ENCODE measurements around the gene GPR22.

GPR22 gene

DNA sequence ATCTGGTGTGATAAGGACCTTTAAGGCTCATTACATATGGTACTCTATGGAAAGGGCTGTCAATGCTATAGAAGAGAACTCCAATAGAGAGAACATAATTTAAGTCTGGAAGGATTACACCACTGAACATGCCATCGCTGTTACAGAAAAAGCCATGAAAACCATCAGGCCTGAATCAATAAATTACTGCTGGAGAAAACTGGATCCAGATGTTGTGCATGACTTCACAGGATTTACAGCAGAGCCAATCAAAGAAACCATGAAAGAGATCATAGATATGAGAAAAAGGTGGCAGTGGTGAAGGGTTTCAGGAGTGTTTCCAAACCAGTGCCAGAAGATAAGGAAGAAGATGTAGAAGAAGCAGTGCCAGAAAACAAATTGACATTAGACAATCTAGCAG is 18.9 kb upstream of the GPR22 start:
- Histone ChIP-seq H3K4me3 (no peak overlapping the region), H3K27me3 (no peaks in the 10 kb centered on the region), H3K9me3 (no peaks in the 10 kb centered on the region), H3K36me3 (peaks cover 0 to 10% (median 0%) of the 10 kb centered on the region in 3 donors), H3K4me1 (no peaks in the 10 kb centered on the region), H3K27ac (no peak overlapping the region)
- intact Hi-C loops (cut with DNase I; ENCODE audit: low total_unique reads): no loop called here
- TF ChIP-seq, protein P1, sequence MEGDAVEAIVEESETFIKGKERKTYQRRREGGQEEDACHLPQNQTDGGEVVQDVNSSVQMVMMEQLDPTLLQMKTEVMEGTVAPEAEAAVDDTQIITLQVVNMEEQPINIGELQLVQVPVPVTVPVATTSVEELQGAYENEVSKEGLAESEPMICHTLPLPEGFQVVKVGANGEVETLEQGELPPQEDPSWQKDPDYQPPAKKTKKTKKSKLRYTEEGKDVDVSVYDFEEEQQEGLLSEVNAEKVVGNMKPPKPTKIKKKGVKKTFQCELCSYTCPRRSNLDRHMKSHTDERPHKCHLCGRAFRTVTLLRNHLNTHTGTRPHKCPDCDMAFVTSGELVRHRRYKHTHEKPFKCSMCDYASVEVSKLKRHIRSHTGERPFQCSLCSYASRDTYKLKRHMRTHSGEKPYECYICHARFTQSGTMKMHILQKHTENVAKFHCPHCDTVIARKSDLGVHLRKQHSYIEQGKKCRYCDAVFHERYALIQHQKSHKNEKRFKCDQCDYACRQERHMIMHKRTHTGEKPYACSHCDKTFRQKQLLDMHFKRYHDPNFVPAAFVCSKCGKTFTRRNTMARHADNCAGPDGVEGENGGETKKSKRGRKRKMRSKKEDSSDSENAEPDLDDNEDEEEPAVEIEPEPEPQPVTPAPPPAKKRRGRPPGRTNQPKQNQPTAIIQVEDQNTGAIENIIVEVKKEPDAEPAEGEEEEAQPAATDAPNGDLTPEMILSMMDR (IDR thresholded peaks at IDR 0.05): no peak
- no peak for DNase-seq

GRCh38 chr7:107453388-107453787 is 16.5 kb upstream of the GPR22 start:
- intact Hi-C loops (cut with DNase I; ENCODE audit: low total_unique reads): no loop called here
- Histone ChIP-seq H3K4me1 (no peaks in the 10 kb centered on the region), H3K4me3 (no peak overlapping the region), H3K27ac (no peak overlapping the region), H3K27me3 (no peaks in the 10 kb centered on the region), H3K36me3 (peaks cover 0 to 12% (median 0%) of the 10 kb centered on the region in 3 donors), H3K9me3 (no peaks in the 10 kb centered on the region)
- TF ChIP-seq, protein P1 (IDR thresholded peaks at IDR 0.05): no peak
- DNase-seq: no peak

- TF ChIP-seq, protein P1 (IDR thresholded peaks at IDR 0.05): no peak
- Histone ChIP-seq H3K27me3 (no peaks in the 10 kb centered on the region), H3K9me3 (no peaks in the 10 kb centered on the region), H3K4me1 (no peaks in the 10 kb centered on the region), H3K27ac (no peak overlapping the region), H3K4me3 (no peak overlapping the region), H3K36me3 (peaks cover 0 to 5% (median 0%) of the 10 kb centered on the region in 3 donors)
- intact Hi-C loops (cut with DNase I; ENCODE audit: low total_unique reads): loop anchor here (5.0 kb wide), 1 partner anchor 265 kb away; no protein-coding TSS in a partner anchor
- DNase-seq: no peak
Observed at GRCh38 chr7:107461938-107462533, 7.8 kb upstream of the GPR22 start.

- DNase-seq: peak; percentile 61 to 62
- peaks cover 0 to 3% (median 0%) of the 10 kb centered on the region in 3 donors for H3K36me3 ChIP-seq
- H3K4me3 ChIP-seq: no peak overlapping the region
- H3K4me1 ChIP-seq: no peaks in the 10 kb centered on the region
- TF ChIP-seq, protein P1 (IDR thresholded peaks at IDR 0.05): peak; percentile 66 to 81
- no peaks in the 10 kb centered on the region for H3K27me3 ChIP-seq
- no peak overlapping the region for H3K27ac ChIP-seq
- no peaks in the 10 kb centered on the region for H3K9me3 ChIP-seq
- intact Hi-C loops (cut with DNase I; ENCODE audit: low total_unique reads): loop anchor here (5.0 kb wide), 1 partner anchor 264 kb away; no protein-coding TSS in a partner anchor
Observed at GRCh38 chr7:107463139-107464078, 6.4 kb upstream of the GPR22 start.

GRCh38 chr7:107464666-107465226 is 5.1 kb upstream of the GPR22 start:
- H3K4me3 ChIP-seq: no peak overlapping the region
- TF ChIP-seq, protein P1 (IDR thresholded peaks at IDR 0.05): no peak
- H3K9me3 ChIP-seq: no peaks in the 10 kb centered on the region
- intact Hi-C loops (cut with DNase I; ENCODE audit: low total_unique reads): loop anchor here (5.0 kb wide), 1 partner anchor 263 kb away; no protein-coding TSS in a partner anchor
- H3K27me3 ChIP-seq: no peaks in the 10 kb centered on the region
- H3K4me1 ChIP-seq: no peaks in the 10 kb centered on the region
- DNase-seq: no peak
- H3K27ac ChIP-seq: no peak overlapping the region
- no peaks in the 10 kb centered on the region for H3K36me3 ChIP-seq

All from tibial artery (tissue), 4 donors.